Karpas-422 (cell line): ENCODE results near the gene POLE. TPM values are rescaled to one million over a fixed set of nuclear protein-coding genes. Genes with fewer than 3 reads are reported as not detected.

Experiments
- DNase-seq: peaks from one replicate; pipeline ENCODE4 v3.0.0-alpha.2; 2015
- H2AFZ ChIP-seq: fragments of 200-600 bp; sonication (generic); 2 replicates; pipeline ENCODE4 v1.6.1; 2014; ENCODE audit warnings: antibody characterized with exemption, low read length, mixed read lengths
- H3K27ac ChIP-seq: fragments of 200-600 bp; sonication (generic); 2 replicates; pipeline ENCODE4 v1.5.1; 2014; ENCODE audit warnings: mild to moderate bottlenecking, low read length, moderate library complexity
- H3K27me3 ChIP-seq: fragments of 200-600 bp; sonication (generic); 2 replicates; pipeline ENCODE4 v1.6.1; 2014; ENCODE audit warnings: low read length, mixed read lengths
- H3K36me3 ChIP-seq: fragments of 200-600 bp; sonication (generic); 2 replicates; pipeline ENCODE4 v1.6.1; 2014; ENCODE audit warnings: low read length, mixed read lengths; ENCODE audit not compliant: insufficient read depth
- H3K4me1 ChIP-seq: fragments of 200-600 bp; sonication (generic); 2 replicates; pipeline ENCODE4 v1.6.1; 2014; ENCODE audit warnings: mild to moderate bottlenecking, low read length, mixed read lengths
- H3K4me2 ChIP-seq: fragments of 200-600 bp; sonication (generic); 2 replicates; pipeline ENCODE4 v1.6.1; 2014; ENCODE audit warnings: low read length, low read depth, mild to moderate bottlenecking; ENCODE audit not compliant: poor library complexity, severe bottlenecking
- H3K4me3 ChIP-seq: fragments of 200-600 bp; sonication (generic); 2 replicates; pipeline ENCODE4 v1.5.1; 2014; ENCODE audit warnings: mild to moderate bottlenecking, antibody characterized with exemption, low read length, mixed read lengths
- H3K79me2 ChIP-seq: fragments of 200-600 bp; sonication (generic); 2 replicates; pipeline ENCODE4 v1.6.1; 2014; ENCODE audit warnings: mild to moderate bottlenecking, low read length, mixed read lengths
- H3K9ac ChIP-seq: fragments of 200-600 bp; sonication (generic); 2 replicates; pipeline ENCODE4 v1.6.0; 2014; ENCODE audit warnings: low read length
- H3K9me2 ChIP-seq: fragments of 200-600 bp; sonication (generic), shearing (Covaris generic); replicated peaks from 2 replicates; pipeline ENCODE4 v1.6.0; 2014; ENCODE audit warnings: mild to moderate bottlenecking, low read length, moderate library complexity; ENCODE audit not compliant: insufficient read depth
- H3K9me3 ChIP-seq: fragments of 300-700, 200-600 bp; sonication (generic); 2 replicates; pipeline ENCODE4 v1.6.1; 2014; ENCODE audit warnings: low read length, mixed read lengths
- H4K20me1 ChIP-seq: fragments of 200-600 bp; sonication (generic); 2 replicates; pipeline ENCODE4 v1.6.1; 2014; ENCODE audit warnings: mild to moderate bottlenecking, antibody characterized with exemption, low read length, low read depth; ENCODE audit not compliant: insufficient read depth
- total RNA-seq: library from RNA; depleted of rRNA; stranded (reverse); fragments of >200 nt; shearing (Covaris generic); gene quantifications from 2 replicates; pipeline ENCODE4 v1.2.3, GENCODE V29; 2014; ENCODE audit warnings: low replicate concordance

Gene POLE
- total RNA-seq, 1 experiment from 2014 or later = 37.9 TPM

DNA sequence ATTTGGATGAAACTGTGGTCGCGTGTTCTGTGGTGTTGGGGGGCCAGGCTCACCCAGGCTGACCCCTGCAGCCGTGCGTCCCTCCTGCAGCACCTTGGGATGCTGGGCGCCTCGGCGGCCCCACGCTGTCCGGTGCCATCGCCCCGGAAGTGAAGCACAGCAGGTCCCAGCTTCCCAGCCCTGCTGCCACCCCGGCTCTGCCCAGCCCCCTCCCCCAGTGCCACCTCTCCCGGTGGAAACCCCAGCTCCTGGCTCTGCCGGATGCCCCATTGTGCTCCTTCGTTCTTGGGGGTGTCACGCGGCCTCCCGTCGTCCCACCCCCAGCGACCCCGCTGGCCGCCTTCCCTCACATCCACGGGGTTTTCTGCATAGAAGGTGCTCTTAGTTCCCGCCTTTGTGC lies 102.0 kb downstream of the POLE start:
- Histone ChIP-seq H3K79me2 (no peaks in the 10 kb centered on the region), H3K36me3 (no peaks in the 10 kb centered on the region), H3K9me3 (no peaks in the 10 kb centered on the region), H3K9me2 (no peaks in the 10 kb centered on the region), H3K27me3 (no peaks in the 10 kb centered on the region), H3K4me1 (no peaks in the 10 kb centered on the region), H3K27ac (no peak overlapping the region), H4K20me1 (no peaks in the 10 kb centered on the region), H3K4me2 (no peak overlapping the region), H2AFZ (no peak overlapping the region), H3K9ac (no peak overlapping the region), H3K4me3 (no peak overlapping the region)
- DNase-seq = no peak

DNA sequence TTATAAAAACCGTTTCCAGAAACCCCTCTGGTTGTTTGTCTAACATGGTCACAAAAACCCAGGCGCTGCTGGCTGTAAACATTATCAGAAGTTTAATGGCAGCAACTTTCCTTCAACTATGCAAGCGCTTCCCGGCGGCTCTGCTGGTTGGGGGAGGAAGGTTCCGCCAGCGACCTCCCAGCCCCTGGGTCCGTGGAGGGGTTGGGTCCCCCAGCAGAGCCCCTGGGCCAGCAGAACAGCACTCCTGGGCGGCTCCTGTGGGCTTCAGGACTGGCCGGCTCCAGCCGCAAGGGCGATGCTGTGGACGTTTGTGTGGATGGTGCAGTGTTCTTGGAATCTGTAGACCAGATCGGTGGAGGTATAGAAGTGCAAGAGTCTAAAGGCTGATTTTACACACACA lies 102.7 kb downstream of the POLE start:
- H4K20me1 ChIP-seq = no peaks in the 10 kb centered on the region
- H2AFZ ChIP-seq = no peak overlapping the region
- H3K79me2 ChIP-seq = no peaks in the 10 kb centered on the region
- no peak overlapping the region for H3K9ac ChIP-seq
- no peak overlapping the region for H3K27ac ChIP-seq
- H3K36me3 ChIP-seq = no peaks in the 10 kb centered on the region
- H3K9me2 ChIP-seq = no peaks in the 10 kb centered on the region
- no peaks in the 10 kb centered on the region for H3K4me1 ChIP-seq
- no peaks in the 10 kb centered on the region for H3K9me3 ChIP-seq
- no peak overlapping the region for H3K4me2 ChIP-seq
- no peak overlapping the region for H3K4me3 ChIP-seq
- H3K27me3 ChIP-seq = no peaks in the 10 kb centered on the region
- no peak for DNase-seq

DNA sequence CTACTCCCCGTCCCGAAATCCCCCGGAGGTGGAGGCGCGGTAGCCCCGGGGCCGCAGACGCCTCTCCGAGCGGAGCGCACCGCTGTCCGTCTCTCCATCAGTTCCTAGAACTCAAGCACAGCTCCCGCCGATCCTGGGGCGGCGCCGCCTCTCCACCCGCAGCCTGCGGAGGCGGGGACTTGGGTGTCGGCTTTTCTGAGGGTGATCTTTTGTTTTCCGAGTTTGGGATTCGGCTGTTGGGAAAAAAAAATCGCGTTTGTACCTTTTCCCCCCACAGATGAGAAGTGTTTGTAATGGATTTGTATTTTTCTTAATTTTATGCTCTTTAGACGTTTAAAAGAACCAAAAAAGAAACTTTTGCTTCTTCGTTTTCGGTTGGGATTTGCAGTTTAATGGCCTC lies 103.4 kb downstream of the POLE start:
- Histone ChIP-seq H2AFZ (no peak overlapping the region), H3K4me3 (no peak overlapping the region), H3K4me1 (no peaks in the 10 kb centered on the region), H3K9me3 (no peaks in the 10 kb centered on the region), H3K27ac (no peak overlapping the region), H3K9me2 (no peaks in the 10 kb centered on the region), H3K27me3 (no peaks in the 10 kb centered on the region), H3K4me2 (no peak overlapping the region), H4K20me1 (no peaks in the 10 kb centered on the region), H3K79me2 (no peaks in the 10 kb centered on the region), H3K9ac (no peak overlapping the region), H3K36me3 (no peaks in the 10 kb centered on the region)
- no peak for DNase-seq

DNA sequence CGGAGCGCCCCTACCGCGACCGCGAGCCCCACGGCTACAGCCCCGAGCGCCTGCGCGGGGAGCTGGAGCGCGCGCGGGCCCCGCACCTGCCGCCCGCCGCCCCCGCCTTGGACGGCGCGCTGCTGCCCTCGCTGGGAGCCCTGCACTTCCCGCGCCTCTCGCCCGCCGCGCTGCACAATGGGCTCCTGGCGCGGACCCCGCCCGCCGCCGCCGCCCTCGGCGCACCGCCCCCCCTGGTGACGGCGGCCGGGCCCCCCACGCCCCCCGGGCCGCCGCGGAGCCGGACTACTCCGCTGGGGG lies 103.8 kb downstream of the POLE start:
- no peaks in the 10 kb centered on the region for H3K9me3 ChIP-seq
- no peaks in the 10 kb centered on the region for H4K20me1 ChIP-seq
- no peak overlapping the region for H3K4me3 ChIP-seq
- no peak overlapping the region for H2AFZ ChIP-seq
- H3K4me2 ChIP-seq = no peak overlapping the region
- no peaks in the 10 kb centered on the region for H3K27me3 ChIP-seq
- H3K27ac ChIP-seq = no peak overlapping the region
- no peaks in the 10 kb centered on the region for H3K4me1 ChIP-seq
- no peaks in the 10 kb centered on the region for H3K79me2 ChIP-seq
- H3K36me3 ChIP-seq = no peaks in the 10 kb centered on the region
- H3K9me2 ChIP-seq = no peaks in the 10 kb centered on the region
- no peak for DNase-seq
- no peak overlapping the region for H3K9ac ChIP-seq

DNA sequence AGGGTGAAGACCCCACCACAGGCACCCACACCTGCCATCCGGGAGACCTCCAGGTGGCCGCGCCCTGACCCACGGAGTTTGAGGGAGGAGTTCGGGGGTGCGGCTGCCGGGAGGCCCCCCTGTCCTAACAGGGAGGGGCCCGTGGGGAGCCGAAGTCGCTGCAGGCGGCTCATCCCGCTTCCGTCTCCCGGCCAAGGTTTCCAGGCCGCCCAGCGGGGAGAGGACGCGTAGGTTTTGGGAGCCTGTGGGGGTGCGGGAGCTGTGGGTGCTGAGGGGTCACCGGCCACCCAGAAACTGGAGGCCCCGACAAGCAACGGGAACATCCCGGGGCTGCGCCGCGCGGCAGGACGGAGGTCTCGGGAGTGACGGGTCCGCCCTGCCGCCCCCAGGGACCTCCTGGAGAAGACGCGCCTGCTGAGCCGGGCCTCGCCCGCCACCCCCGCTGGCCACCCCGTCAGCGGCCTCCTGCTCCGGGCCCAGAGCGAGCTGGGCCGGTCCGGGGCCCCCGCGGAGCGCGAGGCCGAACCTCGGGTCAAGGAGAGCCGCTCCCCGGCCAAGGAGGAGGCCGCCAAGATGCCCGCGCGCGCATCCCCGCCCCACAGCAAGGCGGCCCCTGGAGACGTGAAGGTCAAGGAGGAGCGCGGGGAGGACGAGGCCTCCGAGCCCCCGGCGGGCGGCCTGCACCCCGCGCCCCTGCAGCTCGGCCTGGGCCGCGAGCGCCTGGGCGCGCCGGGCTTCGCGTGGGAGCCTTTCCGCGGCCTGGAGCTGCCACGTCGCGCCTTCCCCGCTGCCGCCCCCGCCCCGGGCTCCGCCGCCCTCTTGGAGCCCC lies 104.3 kb downstream of the POLE start:
- Histone ChIP-seq H3K36me3 (no peaks in the 10 kb centered on the region), H3K27ac (no peak overlapping the region), H4K20me1 (no peaks in the 10 kb centered on the region)

DNA sequence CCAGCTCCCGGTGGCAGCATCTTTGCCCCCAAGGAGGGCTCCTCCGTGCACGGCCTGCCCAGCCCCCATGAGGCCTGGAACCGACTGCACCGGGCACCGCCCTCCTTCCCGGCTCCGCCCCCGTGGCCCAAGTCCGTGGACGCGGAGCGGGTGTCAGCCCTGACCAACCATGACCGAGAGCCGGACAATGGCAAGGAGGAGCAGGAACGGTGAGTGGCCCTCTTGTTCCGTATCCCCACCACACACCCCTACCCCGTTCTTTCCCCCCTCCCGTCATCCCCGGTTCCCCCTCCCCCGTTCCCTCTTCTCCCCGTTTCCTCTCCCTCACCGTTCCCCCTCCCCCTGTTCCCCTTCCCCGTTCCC lies 105.1 kb downstream of the POLE start:
- Histone ChIP-seq H3K4me3 (no peak overlapping the region), H3K79me2 (no peaks in the 10 kb centered on the region), H3K9me2 (no peaks in the 10 kb centered on the region), H3K4me2 (no peak overlapping the region), H3K27me3 (no peaks in the 10 kb centered on the region), H2AFZ (no peak overlapping the region), H3K9ac (no peak overlapping the region), H3K4me1 (no peaks in the 10 kb centered on the region), H3K9me3 (no peaks in the 10 kb centered on the region), H4K20me1 (no peaks in the 10 kb centered on the region), H3K36me3 (no peaks in the 10 kb centered on the region), H3K27ac (no peak overlapping the region)
- DNase-seq = no peak

More for the DNA sequence above, 104.3 kb downstream of the POLE start:
- no peaks in the 10 kb centered on the region for H3K27me3 ChIP-seq
- H3K9ac ChIP-seq = no peak overlapping the region
- no peaks in the 10 kb centered on the region for H3K9me2 ChIP-seq
- H3K4me3 ChIP-seq = no peak overlapping the region
- no peaks in the 10 kb centered on the region for H3K79me2 ChIP-seq
- no peak for DNase-seq
- no peak overlapping the region for H2AFZ ChIP-seq
- H3K9me3 ChIP-seq = no peaks in the 10 kb centered on the region
- H3K4me1 ChIP-seq = no peaks in the 10 kb centered on the region
- no peak overlapping the region for H3K4me2 ChIP-seq

DNA sequence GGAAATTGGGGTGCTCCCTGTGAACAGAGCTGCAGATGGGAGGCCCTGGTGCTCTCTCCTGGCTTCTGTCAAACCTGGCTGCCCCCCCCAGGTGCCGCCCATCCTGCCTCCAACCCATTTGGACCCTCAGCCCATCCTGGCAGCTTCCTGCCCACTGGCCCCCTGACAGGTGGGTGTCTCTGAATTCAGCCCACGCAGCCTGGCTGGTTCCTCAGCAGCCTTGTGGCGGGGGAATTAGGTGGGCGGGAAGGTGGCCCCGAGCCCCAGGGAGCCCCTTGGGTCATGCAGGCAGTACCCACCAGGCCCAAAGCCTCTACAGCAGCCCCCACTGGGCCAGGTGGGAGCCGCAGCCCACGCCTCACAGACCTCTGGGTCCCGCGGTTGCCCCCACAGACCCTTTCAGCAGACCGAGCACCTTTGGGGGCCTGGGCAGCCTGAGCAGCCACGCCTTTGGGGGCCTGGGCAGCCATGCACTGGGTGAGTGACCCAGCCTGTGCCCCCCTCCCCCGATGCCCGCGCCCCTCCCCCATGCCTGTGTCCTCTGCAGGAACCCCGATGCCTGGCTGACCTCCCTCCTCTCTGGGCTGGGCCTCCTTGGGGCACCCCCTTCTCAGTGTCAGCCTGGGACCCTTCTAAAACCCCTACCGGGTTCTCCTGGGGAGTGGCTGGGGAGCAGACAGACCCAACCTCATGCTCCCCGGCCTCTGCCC lies 105.6 kb downstream of the POLE start:
- H3K27me3 ChIP-seq = no peaks in the 10 kb centered on the region
- no peak overlapping the region for H3K4me2 ChIP-seq
- no peaks in the 10 kb centered on the region for H3K36me3 ChIP-seq

DNA sequence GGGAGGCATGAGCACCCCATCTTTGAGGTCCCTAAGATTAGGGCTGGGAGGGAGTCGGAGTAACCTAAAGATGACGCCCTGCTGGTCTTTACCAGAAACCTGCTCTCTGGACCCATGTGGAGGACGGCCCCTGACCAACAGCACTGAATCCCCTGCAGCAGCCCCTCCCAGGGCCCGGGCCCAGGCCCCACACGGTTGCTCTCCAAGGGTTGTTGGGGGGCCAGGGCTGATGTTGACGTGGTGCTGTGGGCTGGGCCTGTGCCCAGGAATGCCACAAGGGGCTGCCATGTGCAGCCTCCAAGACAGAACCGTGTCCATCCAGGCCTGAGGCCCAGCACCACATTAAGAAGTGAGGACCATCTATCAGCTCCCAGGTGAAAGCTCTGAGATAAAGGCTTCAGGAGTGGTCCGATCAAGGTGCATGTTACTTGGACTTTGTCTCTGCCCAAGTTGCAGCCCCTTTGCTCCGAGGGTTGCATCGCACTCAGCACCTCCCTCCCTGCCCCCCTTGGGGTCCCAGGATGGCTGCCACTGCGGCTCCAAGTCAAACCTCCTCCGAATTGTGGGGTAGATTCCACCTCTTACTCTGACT lies 106.3 kb downstream of the POLE start:
- H3K9me3 ChIP-seq = no peaks in the 10 kb centered on the region
- H3K79me2 ChIP-seq = no peaks in the 10 kb centered on the region
- H2AFZ ChIP-seq = no peak overlapping the region
- no peak overlapping the region for H3K9ac ChIP-seq
- no peak for DNase-seq
- H3K27me3 ChIP-seq = no peaks in the 10 kb centered on the region
- no peaks in the 10 kb centered on the region for H3K4me1 ChIP-seq
- no peak overlapping the region for H3K4me3 ChIP-seq
- H4K20me1 ChIP-seq = no peaks in the 10 kb centered on the region
- no peak overlapping the region for H3K4me2 ChIP-seq
- no peaks in the 10 kb centered on the region for H3K36me3 ChIP-seq
- H3K27ac ChIP-seq = no peak overlapping the region
- no peaks in the 10 kb centered on the region for H3K9me2 ChIP-seq

More for the DNA sequence above, 105.6 kb downstream of the POLE start:
- no peak overlapping the region for H3K27ac ChIP-seq
- no peaks in the 10 kb centered on the region for H3K9me3 ChIP-seq
- H2AFZ ChIP-seq = no peak overlapping the region
- H3K79me2 ChIP-seq = no peaks in the 10 kb centered on the region
- no peaks in the 10 kb centered on the region for H3K9me2 ChIP-seq
- no peaks in the 10 kb centered on the region for H4K20me1 ChIP-seq
- DNase-seq = no peak
- no peak overlapping the region for H3K4me3 ChIP-seq
- H3K9ac ChIP-seq = no peak overlapping the region
- H3K4me1 ChIP-seq = no peaks in the 10 kb centered on the region
